Stimulated activated CD8-positive, alpha-beta memory T cell treated with anti-CD3 and anti-CD28 coated beads, Interleukin-4, amount 100 ng/mL, for 4 hours (primary cell): Measurements from ENCODE around the gene HES1.
"Not testable (repeated sequence)": the region's sequence is repeated elsewhere in the genome, so short reads cannot be mapped to it uniquely, and the experiment has no call there.

Experiments
- DNase-seq, 2 donors: peaks; one replicate each; pipeline ENCODE4 v3.0.0-alpha.2; 2020; ENCODE audit warnings: low read depth in 2 of 2, low spot score in 1 of 2

Gene HES1

GRCh38 chr3:194140520-194141414 is 4.8 kb downstream of the HES1 start:
- no peak for DNase-seq

GRCh38 chr3:194141415-194142155 is 5.6 kb downstream of the HES1 start:
- peak; percentile 38 to 45 for DNase-seq

GRCh38 chr3:194142156-194142910 is 6.4 kb downstream of the HES1 start:
- DNase-seq: no peak

GRCh38 chr3:194145702-194146101 is 9.8 kb downstream of the HES1 start:
- no peak for DNase-seq

- DNase-seq: no peak
These were observed 11.7 kb downstream of the HES1 start for GRCh38 chr3:194147679-194148078.

- no peak for DNase-seq
These were observed 12.4 kb downstream of the HES1 start for GRCh38 chr3:194148383-194148782.

- DNase-seq: no peak
These were observed 14.4 kb downstream of the HES1 start for GRCh38 chr3:194150252-194150934.

GRCh38 chr3:194150935-194151302 is 15.0 kb downstream of the HES1 start:
- not testable (repeated sequence) for DNase-seq

GRCh38 chr3:194154346-194154745 is 18.4 kb downstream of the HES1 start:
- DNase-seq: no peak

GRCh38 chr3:194156095-194156494 is 20.1 kb downstream of the HES1 start:
- DNase-seq: no peak

GRCh38 chr3:194158942-194159439 is 23.0 kb downstream of the HES1 start:
- no peak for DNase-seq

- DNase-seq: no peak
These were observed 24.2 kb downstream of the HES1 start for GRCh38 chr3:194160158-194160557.

- no peak for DNase-seq
These were observed 25.4 kb downstream of the HES1 start for GRCh38 chr3:194161131-194162045.

- DNase-seq: no peak
These were observed 26.2 kb downstream of the HES1 start for GRCh38 chr3:194162070-194162678.

GRCh38 chr3:194162817-194163584 is 27.1 kb downstream of the HES1 start:
- no peak for DNase-seq

- DNase-seq: no peak
These were observed 27.7 kb downstream of the HES1 start for GRCh38 chr3:194163697-194164096.

- DNase-seq: no peak
These were observed 28.9 kb downstream of the HES1 start for GRCh38 chr3:194164861-194165260.

GRCh38 chr3:194165271-194166018 is 29.5 kb downstream of the HES1 start:
- DNase-seq: no peak
